Stimulated activated naive CD8-positive, alpha-beta T cell treated with anti-CD3 and anti-CD28 coated beads, Interleukin-15, amount 100 ng/mL, for 72 hours (primary cell): ENCODE results near the gene RNF144A.
"Not testable (repeated sequence)": the region's sequence is repeated elsewhere in the genome, so short reads cannot be mapped to it uniquely, and the experiment has no call there.

Experiments used
- ATAC-seq: fragments of 150-1000 bp; cut with Tn5 transposase; 2 replicates; pipeline ENCODE4 v1.10.0; 2021; ENCODE audit warnings: mild to moderate bottlenecking, moderate library complexity
- DNase-seq, 2 donors: peaks; one replicate each; pipeline ENCODE4 v3.0.0; 2021 to 2022
- H3K27ac Mint-ChIP-seq, 2 donors: one replicate each; pipeline ENCODE4 v1.8.0; 2022; ENCODE audit warnings: mild to moderate bottlenecking in 2 of 2, mixed read lengths in 2 of 2, moderate library complexity in 2 of 2
- H3K27me3 Mint-ChIP-seq: one replicate; pipeline ENCODE4 v1.8.0; 2022; ENCODE audit warnings: mixed read lengths
- H3K4me1 Mint-ChIP-seq: one replicate; pipeline ENCODE4 v1.8.0; 2022; ENCODE audit warnings: mild to moderate bottlenecking, mixed read lengths
- H3K4me3 Mint-ChIP-seq, 2 donors: one replicate each; pipeline ENCODE4 v1.8.0; 2022; ENCODE audit warnings: mild to moderate bottlenecking in 2 of 2, mixed read lengths in 2 of 2, moderate library complexity in 1 of 2
- H3K9me3 Mint-ChIP-seq, 2 donors: one replicate each; pipeline ENCODE4 v1.8.0; 2022; ENCODE audit warnings: mixed read lengths in 2 of 2

The RNF144A gene

GRCh38 chr2:6893876-6894482 is 23.2 kb upstream of the RNF144A start:
- H3K4me3 Mint-ChIP-seq = no peak overlapping the region
- ATAC-seq (no peak), DNase-seq (no peak)
- no peaks in the 10 kb centered on the region for H3K9me3 Mint-ChIP-seq
- H3K4me1 Mint-ChIP-seq = peaks cover 13% of the 10 kb centered on the region
- no peaks in the 10 kb centered on the region for H3K27me3 Mint-ChIP-seq
- H3K27ac Mint-ChIP-seq = peak overlapping the region in 1 of 2 donors; percentile 24

- H3K9me3 Mint-ChIP-seq = peaks cover 6 to 17% of the 10 kb centered on the region in 2 donors
- ATAC-seq (no peak), DNase-seq (no peak)
- H3K27ac Mint-ChIP-seq = no peak overlapping the region
- no peak overlapping the region for H3K4me3 Mint-ChIP-seq
- peaks cover 13% of the 10 kb centered on the region for H3K4me1 Mint-ChIP-seq
- no peaks in the 10 kb centered on the region for H3K27me3 Mint-ChIP-seq
Measured at GRCh38 chr2:6896930-6897759, 20.1 kb upstream of the RNF144A start.

- H3K9me3 Mint-ChIP-seq = peaks cover 35 to 43% of the 10 kb centered on the region in 2 donors
- not testable (repeated sequence) for ATAC-seq
Measured at GRCh38 chr2:6902581-6902980, 14.6 kb upstream of the RNF144A start.

GRCh38 chr2:6905668-6906067 is 11.5 kb upstream of the RNF144A start:
- peaks cover 53% of the 10 kb centered on the region for H3K4me1 Mint-ChIP-seq
- DNase-seq (no peak), ATAC-seq (no peak)
- H3K4me3 Mint-ChIP-seq = peak overlapping the region in 1 of 2 donors; percentile 38
- H3K27ac Mint-ChIP-seq = no peak overlapping the region
- H3K9me3 Mint-ChIP-seq = peaks cover 34 to 49% of the 10 kb centered on the region in 2 donors
- no peaks in the 10 kb centered on the region for H3K27me3 Mint-ChIP-seq

More at GRCh38 chr2:6902581-6902980, 14.6 kb upstream of the RNF144A start:
- peaks cover 27% of the 10 kb centered on the region for H3K4me1 Mint-ChIP-seq
- not testable (repeated sequence) for H3K4me3 Mint-ChIP-seq, H3K27ac Mint-ChIP-seq, DNase-seq, H3K27me3 Mint-ChIP-seq

- H3K27me3 Mint-ChIP-seq = no peaks in the 10 kb centered on the region
- ATAC-seq = peak; percentile 80
- peak overlapping the region; percentile 81 to 83 for H3K27ac Mint-ChIP-seq
Measured at GRCh38 chr2:6906165-6906741, 11.0 kb upstream of the RNF144A start.

GRCh38 chr2:6908291-6908690 is 8.9 kb upstream of the RNF144A start:
- no peak for DNase-seq
- Mint-ChIP-seq H3K4me3 (peak overlapping the region in 1 of 2 donors; percentile 93), H3K27me3 (no peaks in the 10 kb centered on the region), H3K9me3 (peaks cover 14 to 31% of the 10 kb centered on the region in 2 donors), H3K4me1 (peaks cover 76% of the 10 kb centered on the region), H3K27ac (peak overlapping the region; percentile 95 to 99)
- ATAC-seq = peak; percentile 22

More at GRCh38 chr2:6906165-6906741, 11.0 kb upstream of the RNF144A start:
- Mint-ChIP-seq H3K4me1 (peaks cover 59% of the 10 kb centered on the region), H3K4me3 (peak overlapping the region; percentile 41 to 93), H3K9me3 (peaks cover 32 to 49% of the 10 kb centered on the region in 2 donors)
- DNase-seq = peak in 1 of 2 donors; percentile 48

GRCh38 chr2:6909431-6910385 is 7.5 kb upstream of the RNF144A start:
- peak overlapping the region; percentile 95 to 99 for H3K27ac Mint-ChIP-seq
- DNase-seq = peak; percentile 43 to 53
- H3K4me1 Mint-ChIP-seq = peaks cover 90% of the 10 kb centered on the region
- peak; percentile 74 for ATAC-seq
- H3K27me3 Mint-ChIP-seq = no peaks in the 10 kb centered on the region
- H3K9me3 Mint-ChIP-seq = peaks cover 10 to 22% of the 10 kb centered on the region in 2 donors
- peak overlapping the region; percentile 64 to 93 for H3K4me3 Mint-ChIP-seq

GRCh38 chr2:6911721-6912120 is 5.5 kb upstream of the RNF144A start:
- Mint-ChIP-seq H3K4me3 (peak overlapping the region; percentile 86 to 93), H3K27me3 (no peaks in the 10 kb centered on the region), H3K9me3 (peaks cover 10 to 14% of the 10 kb centered on the region in 2 donors), H3K27ac (peak overlapping the region; percentile 79 to 99), H3K4me1 (peaks cover 97% of the 10 kb centered on the region)
- no peak for DNase-seq
- ATAC-seq = no peak

- ATAC-seq = peak; percentile 46
- Mint-ChIP-seq H3K4me3 (peak overlapping the region; percentile 86 to 93), H3K4me1 (peaks cover 85% of the 10 kb centered on the region), H3K27me3 (no peaks in the 10 kb centered on the region), H3K9me3 (no peaks in the 10 kb centered on the region), H3K27ac (peak overlapping the region; percentile 96 to 99)
- peak; percentile 56 to 70 for DNase-seq
Measured at GRCh38 chr2:6913415-6914157, 3.6 kb upstream of the RNF144A start.

GRCh38 chr2:6914828-6915227 is 2.4 kb upstream of the RNF144A start:
- peak overlapping the region; percentile 75 to 85 for H3K27ac Mint-ChIP-seq

GRCh38 chr2:6915399-6915798 is 1.8 kb upstream of the RNF144A start:
- Mint-ChIP-seq H3K27me3 (no peaks in the 10 kb centered on the region), H3K4me3 (peak overlapping the region in 1 of 2 donors; percentile 47), H3K4me1 (peaks cover 85% of the 10 kb centered on the region), H3K27ac (no peak overlapping the region), H3K9me3 (no peaks in the 10 kb centered on the region)
- ATAC-seq (no peak), DNase-seq (no peak)

More at GRCh38 chr2:6914828-6915227, 2.4 kb upstream of the RNF144A start:
- DNase-seq (peak in 1 of 2 donors; percentile 36), ATAC-seq (no peak)
- Mint-ChIP-seq H3K27me3 (no peaks in the 10 kb centered on the region), H3K9me3 (no peaks in the 10 kb centered on the region), H3K4me3 (peak overlapping the region; percentile 57 to 80), H3K4me1 (peaks cover 85% of the 10 kb centered on the region)

- peak overlapping the region; percentile 67 to 91 for H3K27ac Mint-ChIP-seq
- H3K9me3 Mint-ChIP-seq = no peaks in the 10 kb centered on the region
- no peaks in the 10 kb centered on the region for H3K27me3 Mint-ChIP-seq
Measured at GRCh38 chr2:6916224-6916623, 988 bp upstream of the RNF144A start.

GRCh38 chr2:6916736-6917070 is 509 bp upstream of the RNF144A start:
- Mint-ChIP-seq H3K9me3 (no peaks in the 10 kb centered on the region), H3K27ac (peak overlapping the region; percentile 67 to 91), H3K4me3 (peak overlapping the region; percentile 82 to 87), H3K4me1 (peaks cover 83% of the 10 kb centered on the region), H3K27me3 (no peaks in the 10 kb centered on the region)
- DNase-seq (no peak), ATAC-seq (no peak)

More at GRCh38 chr2:6916224-6916623, 988 bp upstream of the RNF144A start:
- DNase-seq = no peak
- H3K4me1 Mint-ChIP-seq = peaks cover 83% of the 10 kb centered on the region
- ATAC-seq = no peak
- H3K4me3 Mint-ChIP-seq = peak overlapping the region; percentile 82 to 87

GRCh38 chr2:6917761-6918421 is 679 bp downstream of the RNF144A start:
- DNase-seq (peak in 1 of 2 donors; percentile 40), ATAC-seq (peak; percentile 48)
- Mint-ChIP-seq H3K9me3 (no peaks in the 10 kb centered on the region), H3K4me3 (peak overlapping the region; percentile 78 to 95), H3K27ac (peak overlapping the region; percentile 33 to 95), H3K27me3 (no peaks in the 10 kb centered on the region), H3K4me1 (peaks cover 87% of the 10 kb centered on the region)
